ENCODE data around the gene NDUFC1.

GRCh38 chr4:139278912-139279759 is 23.1 kb downstream of the NDUFC1 start:
- no peak for TF ChIP-seq CTCF (IDR thresholded peaks at IDR 0.05; ENCODE audit: low read depth, low read length)
- TF ChIP-seq EZH2phosphoT487 (IDR thresholded peaks at IDR 0.05; ENCODE audit: low read depth) = no peak
